Upper lobe of left lung (tissue), 6 donors: ENCODE measurements around the gene GSAP. TPM values are rescaled to one million over a fixed set of nuclear protein-coding genes. Genes with fewer than 3 reads are reported as not detected.
"Not testable (repeated sequence)": the region's sequence is repeated elsewhere in the genome, so short reads cannot be mapped to it uniquely, and the experiment has no call there.

ENCODE experiments used
- ATAC-seq, 2 donors: fragments of 200-7000 bp; cut with Tn5 transposase; one replicate each; pipeline ENCODE4 v1.9.1; 2022; ENCODE audit warnings: mild to moderate bottlenecking in 2 of 2, moderate library complexity in 2 of 2; ENCODE audit not compliant: low FRiP score in 2 of 2
- DNase-seq, 2 donors: peaks; one replicate each; pipeline ENCODE4 v3.0.0-alpha.2; 2019 to 2020
- H3K27ac ChIP-seq, 4 donors: fragments of 200-600 bp; sonication (generic); one replicate each; pipeline ENCODE4 v1.5.1; 2016 to 2019
- H3K27me3 ChIP-seq, 4 donors: fragments of 200-600 bp; sonication (generic); one replicate each; pipeline ENCODE4 v1.5.1; 2017 to 2019
- H3K36me3 ChIP-seq, 4 donors: fragments of 200-600 bp; sonication (generic); one replicate each; pipeline ENCODE4 v1.5.1; 2016 to 2019
- H3K4me1 ChIP-seq, 4 donors: fragments of 200-600 bp; sonication (generic); one replicate each; pipeline ENCODE4 v1.5.1; 2018 to 2019
- H3K4me3 ChIP-seq, 4 donors: fragments of 200-600 bp; sonication (generic); one replicate each; pipeline ENCODE4 v1.5.1; 2017 to 2019; ENCODE audit warnings: mild to moderate bottlenecking in 2 of 4, moderate library complexity in 1 of 4
- H3K9me3 ChIP-seq, 4 donors: fragments of 200-600 bp; sonication (generic); one replicate each; pipeline ENCODE4 v1.5.1; 2018 to 2019
- CTCF ChIP-seq, 6 experiments: fragments of 450-650 bp in 4 of 6; fragments of 200-600 bp in 2 of 6; sonication (generic) in 2 of 6; IDR thresholded peaks; one replicate each; pipeline ENCODE4 v1.5.1; 2016 to 2019; ENCODE audit warnings: antibody characterized with exemption in 6 of 6
- EP300 ChIP-seq, 4 donors: sonication (generic); formaldehyde crosslinking; IDR thresholded peaks; one replicate each; pipeline ENCODE4 v1.5.1; 2017; ENCODE audit warnings: antibody characterized with exemption in 4 of 4, control low read depth in 2 of 4
- POLR2A ChIP-seq, 4 donors: fragments of 450-650 bp; IDR thresholded peaks; one replicate each; pipeline ENCODE4 v1.5.1; 2016 to 2017; ENCODE audit warnings: antibody characterized with exemption in 4 of 4, mild to moderate bottlenecking in 2 of 4
- POLR2AphosphoS5 ChIP-seq, 2 donors: sonication (generic); formaldehyde crosslinking; IDR thresholded peaks; one replicate each; pipeline ENCODE4 v1.5.1; 2017; ENCODE audit warnings: antibody characterized with exemption in 2 of 2
- WGBS, 2 donors: methylation state at CpG; one replicate each; pipeline ENCODE4 v1.1.5; 2017 to 2018; 5-methylcytosine and 5-hydroxymethylcytosine counted together
- total RNA-seq, 6 donors: library from RNA; depleted of rRNA in 4 of 6; stranded (reverse); fragments of >200 nt in 4 of 6; gene quantifications; one replicate each; pipeline versions ENCODE4 v1.1.0 to v1.2.1, GENCODE V29; 2016 to 2021
- donor health status: DM: no; HTN: no; CAD: no; lungs with moderate emphysema.
- donor health status: DM: no; HTN: yes; CAD: no; lungs with severe emphysema.

The GSAP gene
- total RNA-seq, result 100 to 1,000 TPM in 2 of 6 donors, 10 to 100 TPM in 4; 44.0 to 160 (median 73.8) TPM

- Histone ChIP-seq H3K9me3 (no peaks in the 10 kb centered on the region), H3K4me1 (peaks cover 14 to 28% (median 19%) of the 10 kb centered on the region in 4 donors), H3K27me3 (no peaks in the 10 kb centered on the region), H3K27ac (peak within 1 kb of the TSS; percentile 87 to 98 (median 94)), H3K36me3 (no peaks in the 10 kb centered on the region), H3K4me3 (peak within 1 kb of the TSS; percentile 50 to 85 (median 71))
- TF ChIP-seq CTCF (IDR thresholded peaks at IDR 0.05) (peak in 3 of 6 experiments; percentile 10 to 20 (median 17)), POLR2AphosphoS5 (IDR thresholded peaks at IDR 0.05) (peak in 1 of 2 donors; percentile 9), EP300 (IDR thresholded peaks at IDR 0.05) (no peak), POLR2A (IDR thresholded peaks at IDR 0.05) (peak in 3 of 4 donors; percentile 1 to 74 (median 27))
- WGBS, 2 donors, result 0% methylated on average over 18 to 25 of the region's 93 CpGs
- DNase-seq (peak; percentile 83 to 93), ATAC-seq (peak; percentile 84 to 90)
Measured at GRCh38 chr7:77415823-77416620, at the start of gene GSAP. Gene GSAP, minus strand, starts transcription at chr7:77416349. Its CDS starts 28 bp downstream, at chr7:77416321.

GRCh38 chr7:77465256-77465655 is 49.1 kb upstream of the GSAP start:
- WGBS, 2 donors, result 87 to 96% methylated on average over 1 of the region's 1 CpG
- no peak for ATAC-seq
- Histone ChIP-seq H3K27me3 (no peaks in the 10 kb centered on the region), H3K9me3 (no peaks in the 10 kb centered on the region), H3K4me1 (peaks cover 0 to 13% (median 3%) of the 10 kb centered on the region in 4 donors), H3K27ac (peak overlapping the region in 1 of 4 donors; percentile 79), H3K36me3 (no peaks in the 10 kb centered on the region), H3K4me3 (no peak overlapping the region)
- TF ChIP-seq EP300 (IDR thresholded peaks at IDR 0.05), result no peak
- TF ChIP-seq POLR2AphosphoS5 (IDR thresholded peaks at IDR 0.05), result no peak
- TF ChIP-seq POLR2A (IDR thresholded peaks at IDR 0.05), result no peak
- TF ChIP-seq CTCF (IDR thresholded peaks at IDR 0.05), result no peak
- DNase-seq, result no peak

- Histone ChIP-seq H3K27ac (no peak overlapping the region), H3K9me3 (no peaks in the 10 kb centered on the region), H3K4me3 (no peak overlapping the region), H3K27me3 (no peaks in the 10 kb centered on the region), H3K4me1 (peaks cover 0 to 13% (median 3%) of the 10 kb centered on the region in 4 donors), H3K36me3 (no peaks in the 10 kb centered on the region)
- no peak for TF ChIP-seq POLR2A (IDR thresholded peaks at IDR 0.05)
- no peak for TF ChIP-seq CTCF (IDR thresholded peaks at IDR 0.05)
- no peak for TF ChIP-seq EP300 (IDR thresholded peaks at IDR 0.05)
- no peak for TF ChIP-seq POLR2AphosphoS5 (IDR thresholded peaks at IDR 0.05)
- DNase-seq (no peak), ATAC-seq (no peak)
- 91 to 93% methylated on average over 4 of the region's 4 CpGs for WGBS, 2 donors
Measured at GRCh38 chr7:77464589-77464988, 48.4 kb upstream of the GSAP start.

GRCh38 chr7:77463632-77464031 is 47.5 kb upstream of the GSAP start:
- peak; percentile 61 to 66 for ATAC-seq
- H3K4me1 ChIP-seq, result peaks cover 0 to 13% (median 6%) of the 10 kb centered on the region in 4 donors

GRCh38 chr7:77461842-77462241 is 45.7 kb upstream of the GSAP start:
- H3K4me3 ChIP-seq, result no peak overlapping the region
- H3K4me1 ChIP-seq, result peaks cover 0 to 13% (median 4%) of the 10 kb centered on the region in 4 donors
- no peak overlapping the region for H3K27ac ChIP-seq
- H3K9me3 ChIP-seq, result no peaks in the 10 kb centered on the region
- 69 to 88% methylated on average over 6 of the region's 6 CpGs for WGBS, 2 donors
- no peak for ATAC-seq
- no peaks in the 10 kb centered on the region for H3K27me3 ChIP-seq
- no peak for DNase-seq
- H3K36me3 ChIP-seq, result no peaks in the 10 kb centered on the region
- TF ChIP-seq POLR2AphosphoS5 (IDR thresholded peaks at IDR 0.05) (no peak), CTCF (IDR thresholded peaks at IDR 0.05) (no peak), POLR2A (IDR thresholded peaks at IDR 0.05) (no peak), EP300 (IDR thresholded peaks at IDR 0.05) (no peak)

More at GRCh38 chr7:77463632-77464031, 47.5 kb upstream of the GSAP start:
- H3K27ac ChIP-seq, result peak overlapping the region in 1 of 4 donors; percentile 53
- not testable (repeated sequence) for H3K27me3 ChIP-seq, H3K9me3 ChIP-seq, H3K36me3 ChIP-seq, H3K4me3 ChIP-seq
- peak in 1 of 2 donors; percentile 23 for TF ChIP-seq POLR2AphosphoS5 (IDR thresholded peaks at IDR 0.05)
- DNase-seq, result peak in 1 of 2 donors; percentile 59
- WGBS, 2 donors, result 71 to 76% methylated on average over 4 to 6 of the region's 6 CpGs
